M059J (cell line): ENCODE results near the gene ZGPAT. TPM values are rescaled to one million over a fixed set of nuclear protein-coding genes. Genes with fewer than 3 reads are reported as not detected.

ENCODE experiments used
- DNase-seq: peaks from one replicate; pipeline ENCODE4 v3.0.0-alpha.2; 2012; ENCODE audit warnings: low read depth
- total RNA-seq: library from RNA; depleted of rRNA; stranded (reverse); fragments of >200 nt; shearing (Covaris generic); gene quantifications from 2 replicates; pipeline ENCODE4 v1.2.3, GENCODE V29; 2014; rRNA removed

Gene ZGPAT
- total RNA-seq, 1 experiment from 2014 or later: 25.7 TPM

- no peak for DNase-seq
Measured at GRCh38 chr20:63782521-63782971, 74.7 kb downstream of the ZGPAT start.

GRCh38 chr20:63783970-63784369 is 76.1 kb downstream of the ZGPAT start:
- no peak for DNase-seq

- DNase-seq: no peak
Measured at GRCh38 chr20:63785691-63786131, 77.9 kb downstream of the ZGPAT start.

Other genes starting within 250 kb of the ZGPAT start
- gene KCNQ2, start 235.4 kb upstream of the ZGPAT start, total RNA-seq: not detected in 2 replicates
- gene EEF1A2, start 209.0 kb upstream of the ZGPAT start, total RNA-seq: 154 and 260 TPM in 2 replicates
- gene PPDPF, start 187.3 kb upstream of the ZGPAT start, total RNA-seq: 263 and 328 TPM in 2 replicates
- not detected in 2 replicates for gene PTK6, start 170.7 kb upstream of the ZGPAT start, total RNA-seq
- gene SRMS, start 160.3 kb upstream of the ZGPAT start, total RNA-seq: not detected in 2 replicates
- not detected in 2 replicates for gene FNDC11, start 153.9 kb upstream of the ZGPAT start, total RNA-seq
- 88.7 and 205 TPM in 2 replicates for gene HELZ2, start 133.8 kb upstream of the ZGPAT start, total RNA-seq
- gene GMEB2, start 80.9 kb upstream of the ZGPAT start, total RNA-seq: 9.6 and 19.6 TPM in 2 replicates
- 0.89 and 2.6 TPM in 2 replicates for gene STMN3, start 54.6 kb upstream of the ZGPAT start, total RNA-seq
- gene RTEL1, start 49.7 kb upstream of the ZGPAT start, total RNA-seq: 4.0 and 9.9 TPM in 2 replicates
- 1.9 TPM in 1 of 2 replicates, not detected in the other for gene TNFRSF6B, start 11.4 kb upstream of the ZGPAT start, total RNA-seq
- gene ARFRP1, start 63 bp upstream of the ZGPAT start, total RNA-seq: 29.1 and 56.3 TPM in 2 replicates
- 0.12 and 4.4 TPM in 2 replicates for gene LIME1, start 28.6 kb downstream of the ZGPAT start, total RNA-seq
- 36.9 and 59.3 TPM in 2 replicates for gene SLC2A4RG, start 31.7 kb downstream of the ZGPAT start, total RNA-seq
- gene ZBTB46, start 123.2 kb downstream of the ZGPAT start, total RNA-seq: 2.5 and 3.1 TPM in 2 replicates
- gene ABHD16B, start 153.5 kb downstream of the ZGPAT start, total RNA-seq: not detected in 2 replicates
- gene TPD52L2, start 157.2 kb downstream of the ZGPAT start, total RNA-seq: 130 and 152 TPM in 2 replicates
- gene DNAJC5, start 187.1 kb downstream of the ZGPAT start, total RNA-seq: 37.9 and 68.7 TPM in 2 replicates
- 23.9 and 32.2 TPM in 2 replicates for gene UCKL1, start 248.4 kb downstream of the ZGPAT start, total RNA-seq